ENCODE results near the gene RABGGTA.

RABGGTA gene, protein sequence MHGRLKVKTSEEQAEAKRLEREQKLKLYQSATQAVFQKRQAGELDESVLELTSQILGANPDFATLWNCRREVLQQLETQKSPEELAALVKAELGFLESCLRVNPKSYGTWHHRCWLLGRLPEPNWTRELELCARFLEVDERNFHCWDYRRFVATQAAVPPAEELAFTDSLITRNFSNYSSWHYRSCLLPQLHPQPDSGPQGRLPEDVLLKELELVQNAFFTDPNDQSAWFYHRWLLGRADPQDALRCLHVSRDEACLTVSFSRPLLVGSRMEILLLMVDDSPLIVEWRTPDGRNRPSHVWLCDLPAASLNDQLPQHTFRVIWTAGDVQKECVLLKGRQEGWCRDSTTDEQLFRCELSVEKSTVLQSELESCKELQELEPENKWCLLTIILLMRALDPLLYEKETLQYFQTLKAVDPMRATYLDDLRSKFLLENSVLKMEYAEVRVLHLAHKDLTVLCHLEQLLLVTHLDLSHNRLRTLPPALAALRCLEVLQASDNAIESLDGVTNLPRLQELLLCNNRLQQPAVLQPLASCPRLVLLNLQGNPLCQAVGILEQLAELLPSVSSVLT

GRCh38 chr14:24271134-24271833, at the start of gene RABGGTA:
TSS of gene RABGGTA (minus strand) at chr14:24271597. CDS start at chr14:24271115, 482 bp downstream.
- peak; percentile 85 to 90 for DNase-seq

GRCh38 chr14:24317141-24317928, 45.9 kb upstream of the RABGGTA start:
- no peak for DNase-seq

- no peak for DNase-seq
Measured at GRCh38 chr14:24316597-24316950, 45.2 kb upstream of the RABGGTA start.

DNA sequence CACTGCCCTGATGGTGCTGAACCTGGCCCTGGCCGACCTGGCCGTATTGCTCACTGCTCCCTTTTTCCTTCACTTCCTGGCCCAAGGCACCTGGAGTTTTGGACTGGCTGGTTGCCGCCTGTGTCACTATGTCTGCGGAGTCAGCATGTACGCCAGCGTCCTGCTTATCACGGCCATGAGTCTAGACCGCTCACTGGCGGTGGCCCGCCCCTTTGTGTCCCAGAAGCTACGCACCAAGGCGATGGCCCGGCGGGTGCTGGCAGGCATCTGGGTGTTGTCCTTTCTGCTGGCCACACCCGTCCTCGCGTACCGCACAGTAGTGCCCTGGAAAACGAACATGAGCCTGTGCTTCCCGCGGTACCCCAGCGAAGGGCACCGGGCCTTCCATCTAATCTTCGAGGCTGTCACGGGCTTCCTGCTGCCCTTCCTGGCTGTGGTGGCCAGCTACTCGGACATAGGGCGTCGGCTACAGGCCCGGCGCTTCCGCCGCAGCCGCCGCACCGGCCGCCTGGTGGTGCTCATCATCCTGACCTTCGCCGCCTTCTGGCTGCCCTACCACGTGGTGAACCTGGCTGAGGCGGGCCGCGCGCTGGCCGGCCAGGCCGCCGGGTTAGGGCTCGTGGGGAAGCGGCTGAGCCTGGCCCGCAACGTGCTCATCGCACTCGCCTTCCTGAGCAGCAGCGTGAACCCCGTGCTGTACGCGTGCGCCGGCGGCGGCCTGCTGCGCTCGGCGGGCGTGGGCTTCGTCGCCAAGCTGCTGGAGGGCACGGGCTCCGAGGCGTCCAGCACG, 44.6 kb upstream of the RABGGTA start:
- no peak for DNase-seq

DNA sequence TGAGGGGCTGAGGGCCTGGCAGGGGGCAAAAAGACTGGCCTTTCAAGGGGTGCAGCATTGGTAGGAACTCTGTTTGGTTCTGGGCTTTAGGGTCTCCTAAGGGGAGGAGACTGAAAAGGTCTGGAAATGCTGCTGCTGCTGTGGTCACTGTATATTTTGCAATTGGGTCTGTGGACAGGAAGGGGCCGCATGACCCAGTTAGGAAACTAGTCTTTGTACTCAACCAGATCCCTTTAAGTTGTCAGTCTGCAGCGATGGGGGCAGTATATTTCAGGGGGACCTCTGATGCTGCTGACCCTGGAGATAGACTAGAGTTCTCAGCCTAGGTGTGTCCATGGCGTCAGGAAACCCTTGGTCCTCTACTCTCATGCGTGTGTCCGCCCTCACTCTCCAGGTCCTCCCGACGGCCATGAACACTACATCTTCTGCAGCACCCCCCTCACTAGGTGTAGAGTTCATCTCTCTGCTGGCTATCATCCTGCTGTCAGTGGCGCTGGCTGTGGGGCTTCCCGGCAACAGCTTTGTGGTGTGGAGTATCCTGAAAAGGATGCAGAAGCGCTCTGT, 43.9 kb upstream of the RABGGTA start:
- no peak for DNase-seq

- DNase-seq = no peak
Measured at GRCh38 chr14:24314377-24315193, 43.2 kb upstream of the RABGGTA start.

DNA sequence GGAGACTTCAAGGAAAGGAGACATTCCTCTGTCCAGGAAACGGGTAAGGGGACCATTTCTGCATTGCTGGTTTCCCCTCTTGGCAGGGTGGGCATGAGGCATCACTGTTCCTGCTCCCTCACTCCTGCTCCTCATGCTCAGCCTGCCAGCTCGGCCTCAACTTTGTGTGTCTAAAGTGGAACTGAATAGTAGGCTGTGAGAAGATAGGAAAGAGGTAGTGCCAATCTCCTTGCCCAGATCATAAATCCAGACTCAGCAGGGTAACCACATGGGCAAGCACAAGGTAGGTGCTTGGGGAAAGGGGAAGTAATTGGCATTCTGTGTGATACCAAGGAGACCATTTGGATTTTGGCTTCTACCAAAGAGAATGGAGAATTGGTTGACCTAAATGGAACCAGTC, 42.5 kb upstream of the RABGGTA start:
- no peak for DNase-seq

- DNase-seq = no peak
Measured at GRCh38 chr14:24312736-24313507, 41.5 kb upstream of the RABGGTA start.

- no peak for DNase-seq
Measured at GRCh38 chr14:24311837-24312615, 40.6 kb upstream of the RABGGTA start.

GRCh38 chr14:24310646-24311604, 39.5 kb upstream of the RABGGTA start, which contains the start of gene LTB4R:
TSS of gene LTB4R (plus strand) at chr14:24311502. CDS start at chr14:24315652, 4,150 bp downstream.
- DNase-seq = peak; percentile 40 to 49

DNA sequence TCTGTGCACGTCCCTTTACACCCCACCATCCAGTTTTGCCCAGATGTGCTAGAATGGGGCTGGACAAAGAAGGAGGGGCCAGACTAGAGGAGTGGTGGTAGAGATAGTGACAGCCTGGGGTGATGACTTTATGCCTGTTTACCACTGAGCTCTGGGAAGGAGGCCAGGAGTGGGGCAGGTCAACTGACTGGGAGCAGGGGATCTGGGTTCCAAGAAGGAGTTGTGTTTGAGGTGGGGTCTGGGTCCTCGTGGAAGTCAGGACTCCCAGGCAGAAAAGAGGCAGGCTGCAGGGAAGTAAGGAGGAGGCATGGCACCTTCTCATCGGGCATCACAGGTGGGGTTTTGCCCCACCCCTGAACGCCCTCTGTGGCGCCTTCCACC, 38.9 kb upstream of the RABGGTA start:
- no peak for DNase-seq

GRCh38 chr14:24309538-24310264, 38.3 kb upstream of the RABGGTA start, which contains the start of gene LTB4R2:
TSS of gene LTB4R2 (plus strand) at chr14:24310140. CDS start at chr14:24310665, 525 bp downstream.
- DNase-seq = no peak

GRCh38 chr14:24308342-24309124, 37.1 kb upstream of the RABGGTA start:
- DNase-seq = no peak

DNA sequence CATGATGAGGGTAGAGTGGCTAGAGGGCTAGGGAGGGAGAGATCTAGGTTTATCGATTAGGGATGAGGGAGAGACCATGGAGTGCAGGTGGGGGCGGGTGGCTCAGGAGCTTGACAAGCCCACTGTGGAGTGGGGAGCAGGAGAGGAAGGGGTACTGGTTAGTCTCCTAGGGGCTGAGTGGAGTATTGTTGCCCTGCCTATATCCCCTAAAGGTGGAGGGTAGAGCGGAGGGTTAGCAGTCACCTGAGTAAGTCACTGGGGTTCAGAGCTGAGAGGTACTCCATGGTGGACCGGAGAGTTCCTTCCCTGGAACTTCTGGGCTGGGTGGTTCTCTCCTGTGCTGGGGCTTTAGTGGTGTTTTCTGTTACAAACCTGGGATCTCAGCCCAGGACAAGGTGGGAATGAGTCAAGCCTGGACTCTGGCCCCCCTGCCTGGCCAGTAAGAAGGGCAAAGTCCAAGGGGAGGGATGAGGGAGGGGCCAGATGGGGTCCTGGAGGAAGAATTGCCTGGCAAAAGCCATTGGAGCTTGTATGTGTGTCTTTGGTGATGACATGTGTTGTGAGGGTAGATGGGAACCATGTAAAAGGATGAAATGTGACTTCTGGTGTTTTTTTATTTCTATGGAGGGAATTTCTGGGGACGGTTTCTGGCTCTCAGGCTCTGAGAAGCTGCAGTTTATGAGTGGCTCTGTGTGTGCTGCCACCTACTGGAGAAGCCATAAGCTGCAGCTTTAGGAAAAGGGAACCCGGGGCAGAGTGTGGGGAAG, 36.4 kb upstream of the RABGGTA start, which contains the start of gene CIDEB:
Gene CIDEB (minus strand): TSS at position 403 of the 767 bp plus-strand sequence. CDS start 119 bp downstream, at position 284.
- peak; percentile 48 to 55 for DNase-seq

- no peak for DNase-seq
Measured at GRCh38 chr14:24307156-24307574, 35.8 kb upstream of the RABGGTA start.
